ENCODE data around the gene LARP1. TPM values are rescaled to one million over a fixed set of nuclear protein-coding genes. Genes with fewer than 3 reads are reported as not detected.

The LARP1 gene
- polyA plus RNA-seq, 3 donors: 29.8 to 61.3 (median 41.3) TPM

DNA sequence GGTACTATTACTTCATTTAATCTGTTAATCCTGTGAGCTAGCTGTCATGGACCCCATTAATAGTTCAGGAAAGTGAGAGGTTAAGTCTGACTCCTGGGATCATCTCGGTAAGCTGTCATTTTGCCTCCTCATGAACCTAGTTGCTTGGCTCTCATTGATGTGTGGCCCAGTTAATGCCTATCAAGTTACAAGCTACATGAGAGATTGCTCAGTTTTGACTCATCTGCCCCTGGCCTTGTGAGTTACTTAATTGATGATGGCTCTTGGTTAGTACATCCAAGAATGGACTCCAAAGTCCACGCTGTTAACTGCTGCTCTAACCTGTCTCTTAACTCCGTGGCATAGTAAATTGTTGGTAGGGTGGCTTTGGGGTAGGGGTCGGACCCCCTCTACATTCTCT, 23.9 kb downstream of the LARP1 start:
- WGBS, 3 donors: 86 to 93% (median 91%) methylated on average over 4 of the region's 4 CpGs
- no peak overlapping the region for H3K27ac ChIP-seq (ENCODE audit: low read depth, low read length)

DNA sequence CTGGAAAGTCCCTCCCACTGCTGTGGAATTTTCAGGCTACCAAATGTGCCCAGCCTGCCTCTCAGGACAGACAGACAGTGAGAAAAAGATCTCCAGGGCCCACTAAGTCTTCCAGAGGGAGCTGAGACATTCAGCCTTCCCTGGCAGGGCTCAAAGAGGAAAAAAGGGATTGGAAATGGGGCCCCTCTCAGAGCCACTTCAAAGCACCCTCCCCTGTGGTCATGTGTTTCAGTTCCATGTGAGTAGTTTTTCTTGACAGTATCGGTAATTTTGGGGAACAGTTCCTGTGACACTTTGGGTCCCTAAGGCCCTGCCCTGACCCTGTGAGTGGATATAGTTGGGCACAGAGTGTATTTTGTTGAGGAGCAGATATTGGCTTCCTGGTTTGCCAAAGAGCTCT, 25.0 kb downstream of the LARP1 start:
- no peak overlapping the region for H3K27ac ChIP-seq (ENCODE audit: low read depth, low read length)

DNA sequence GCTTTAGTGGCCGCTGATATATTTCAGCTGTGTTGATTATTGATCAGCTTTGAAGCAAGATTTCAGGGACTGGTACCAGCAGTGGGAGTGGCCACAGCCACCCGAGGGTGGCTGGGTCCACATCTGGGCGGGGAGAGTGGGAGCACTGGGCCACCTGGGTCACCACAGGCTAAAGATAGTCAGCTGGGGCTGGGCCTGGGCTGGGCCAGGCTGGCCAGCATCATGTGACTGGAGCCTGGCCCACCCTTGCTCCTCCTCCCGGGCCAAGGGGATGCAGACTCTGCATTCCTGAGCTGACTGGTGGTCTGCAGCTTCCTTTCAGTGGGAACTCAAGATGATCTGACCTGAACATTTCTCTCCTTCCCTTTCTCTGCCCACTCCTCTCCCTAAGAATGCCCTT, 27.1 kb downstream of the LARP1 start:
- H3K27ac ChIP-seq (ENCODE audit: low read depth, low read length): no peak overlapping the region
- 27 to 70% (median 58%) methylated on average over 4 of the region's 4 CpGs for WGBS, 3 donors

More for the DNA sequence above, 25.0 kb downstream of the LARP1 start:
- 50 to 74% (median 57%) methylated on average over 1 of the region's 1 CpG for WGBS, 3 donors

DNA sequence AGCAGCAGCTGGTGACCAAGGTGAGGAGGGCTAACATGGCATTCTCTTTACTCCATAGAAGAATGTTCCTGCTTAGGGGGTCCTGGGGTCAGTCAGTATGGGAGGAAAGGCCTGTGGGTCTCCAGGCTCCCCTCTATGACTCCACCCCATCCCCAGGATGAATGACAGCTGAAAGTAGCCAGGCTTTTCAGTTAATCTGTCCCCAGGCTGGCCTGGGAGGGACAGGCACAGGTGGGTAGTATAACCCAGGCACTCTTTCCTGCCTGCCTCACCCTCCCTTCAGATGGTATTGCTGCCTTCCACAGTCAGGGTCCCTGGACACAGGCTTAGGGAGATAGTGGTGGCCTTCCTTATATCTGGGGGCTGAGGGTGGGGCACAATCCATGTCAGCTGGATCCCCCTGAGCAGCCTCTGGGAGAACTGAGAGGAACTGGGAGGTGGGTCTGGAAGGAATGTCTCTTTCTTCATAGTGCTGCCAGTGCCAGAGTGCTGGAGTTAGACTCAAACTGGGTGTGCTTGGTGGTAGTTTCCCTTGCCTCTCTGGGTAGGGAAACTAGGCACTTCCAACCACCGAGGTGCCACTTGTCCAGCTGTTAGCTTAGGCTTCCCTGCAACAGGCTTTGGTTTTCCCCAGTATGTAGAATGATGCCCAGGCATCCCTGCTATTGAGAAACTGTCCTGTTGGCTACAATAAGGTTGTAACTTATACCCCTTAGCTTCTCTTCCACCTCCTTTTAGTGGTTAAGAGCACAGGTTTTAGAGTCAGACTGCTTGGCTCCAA, 27.8 kb downstream of the LARP1 start:
- no peak overlapping the region for H3K27ac ChIP-seq (ENCODE audit: low read depth, low read length)
- WGBS, 3 donors: 31 to 75% (median 70%) methylated on average over 1 of the region's 1 CpG

DNA sequence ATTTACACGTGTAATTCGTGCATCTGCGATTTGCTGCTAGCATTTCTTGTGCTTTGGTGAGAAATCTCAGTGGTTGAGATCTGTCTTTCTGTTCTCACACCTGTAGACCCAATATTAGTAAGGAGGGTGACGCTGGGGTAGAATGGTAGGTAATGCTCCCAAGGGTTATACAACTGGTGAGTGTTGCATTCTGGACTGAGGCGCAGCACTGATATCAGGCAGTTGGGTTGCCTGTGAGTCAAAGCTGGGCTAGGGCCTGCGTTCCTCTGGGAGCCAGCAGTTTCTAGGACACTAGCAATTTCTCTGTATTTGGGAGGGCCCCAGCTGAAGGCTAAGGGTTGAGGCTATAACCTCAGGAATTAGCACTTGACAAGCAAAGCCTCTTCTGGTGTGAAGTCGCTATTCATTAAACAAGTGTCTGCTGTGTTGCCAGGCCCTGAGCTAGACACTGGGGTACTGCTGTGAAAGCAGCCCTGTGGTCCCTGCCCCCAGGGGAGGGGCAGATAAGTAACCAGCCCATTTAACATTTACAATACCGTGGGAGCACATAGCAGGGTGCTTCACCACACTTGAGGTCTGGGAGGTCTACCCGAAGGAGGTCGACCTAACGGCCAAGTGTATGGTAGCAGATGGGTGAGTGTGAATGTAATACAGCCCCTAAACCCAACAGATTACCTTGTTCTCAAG, 28.7 kb downstream of the LARP1 start:
- 54 to 76% (median 74%) methylated on average over 11 of the region's 11 CpGs for WGBS, 3 donors

DNA sequence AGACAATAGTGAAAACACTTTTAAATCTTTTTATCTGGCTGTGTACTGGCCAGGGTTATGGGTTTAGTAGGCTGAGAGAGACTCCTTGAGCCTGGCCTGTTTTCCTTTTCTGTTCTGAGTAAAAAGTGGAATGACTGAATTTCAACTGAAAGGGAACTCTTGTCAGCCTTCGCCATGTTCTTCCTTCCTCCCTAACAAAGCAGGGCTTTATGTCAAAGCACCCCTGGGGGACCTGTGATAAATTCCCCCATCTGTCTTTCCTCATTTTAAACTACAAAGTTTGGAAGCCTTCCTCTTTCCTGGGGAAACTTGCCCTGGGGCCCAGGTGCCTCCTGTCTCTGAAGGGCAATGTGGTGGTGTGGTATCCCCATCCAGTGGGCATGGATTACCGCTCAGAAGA, 29.7 kb downstream of the LARP1 start:
- 65 to 67% (median 67%) methylated on average over 2 of the region's 2 CpGs for WGBS, 3 donors
- no peak overlapping the region for H3K27ac ChIP-seq (ENCODE audit: low read depth, low read length)

More for the DNA sequence above, 28.7 kb downstream of the LARP1 start:
- no peak overlapping the region for H3K27ac ChIP-seq (ENCODE audit: low read depth, low read length)

GRCh38 chr5:154786414-154786813, 31.2 kb downstream of the LARP1 start:
- 55 to 65% (median 65%) methylated on average over 2 of the region's 2 CpGs for WGBS, 3 donors
- no peak overlapping the region for H3K27ac ChIP-seq (ENCODE audit: low read depth, low read length)

DNA sequence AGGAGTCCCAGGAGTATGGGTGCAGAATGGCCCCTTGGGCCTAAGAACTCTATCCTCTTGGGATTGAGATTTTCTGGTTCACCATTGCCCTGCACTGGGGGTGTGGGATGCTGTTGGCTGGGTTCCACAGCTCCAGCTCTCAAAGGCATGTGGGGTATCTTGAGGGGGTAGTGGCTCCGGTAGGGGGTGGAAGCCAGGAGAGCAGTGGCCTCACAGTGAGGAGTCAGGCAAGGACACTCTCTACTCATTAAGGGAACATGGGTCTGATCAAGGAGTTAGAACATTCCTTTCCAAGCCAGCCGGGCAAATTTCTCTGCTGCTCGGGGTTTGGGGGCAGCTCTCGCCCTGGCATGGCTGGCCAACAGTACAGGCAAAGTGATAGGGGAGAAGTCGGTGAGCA, 33.0 kb downstream of the LARP1 start:
- 47 to 70% (median 48%) methylated on average over 5 of the region's 5 CpGs for WGBS, 3 donors
- H3K27ac ChIP-seq (ENCODE audit: low read depth, low read length): no peak overlapping the region

DNA sequence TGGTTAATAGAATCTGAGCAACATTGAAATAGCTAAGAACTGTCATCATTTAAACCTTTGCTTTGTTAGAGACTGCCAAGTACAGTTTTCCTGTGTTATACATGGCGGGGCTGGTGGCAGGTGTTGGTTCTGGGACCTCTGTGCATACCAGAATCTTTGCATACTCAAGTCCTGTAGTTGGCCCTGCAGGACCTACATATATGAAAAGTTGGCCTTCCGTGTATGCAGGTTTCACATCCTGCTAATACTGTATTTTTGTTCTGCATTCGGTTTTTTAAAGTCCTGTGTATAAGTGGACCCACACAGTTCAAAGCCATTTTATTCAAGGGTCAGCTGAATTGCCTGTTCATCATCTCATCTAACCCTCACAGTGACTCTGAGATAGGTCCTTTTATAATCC, 36.4 kb downstream of the LARP1 start:
- WGBS, 3 donors: 86 to 93% (median 88%) methylated on average over 3 of the region's 3 CpGs
- no peak overlapping the region for H3K27ac ChIP-seq (ENCODE audit: low read depth, low read length)

DNA sequence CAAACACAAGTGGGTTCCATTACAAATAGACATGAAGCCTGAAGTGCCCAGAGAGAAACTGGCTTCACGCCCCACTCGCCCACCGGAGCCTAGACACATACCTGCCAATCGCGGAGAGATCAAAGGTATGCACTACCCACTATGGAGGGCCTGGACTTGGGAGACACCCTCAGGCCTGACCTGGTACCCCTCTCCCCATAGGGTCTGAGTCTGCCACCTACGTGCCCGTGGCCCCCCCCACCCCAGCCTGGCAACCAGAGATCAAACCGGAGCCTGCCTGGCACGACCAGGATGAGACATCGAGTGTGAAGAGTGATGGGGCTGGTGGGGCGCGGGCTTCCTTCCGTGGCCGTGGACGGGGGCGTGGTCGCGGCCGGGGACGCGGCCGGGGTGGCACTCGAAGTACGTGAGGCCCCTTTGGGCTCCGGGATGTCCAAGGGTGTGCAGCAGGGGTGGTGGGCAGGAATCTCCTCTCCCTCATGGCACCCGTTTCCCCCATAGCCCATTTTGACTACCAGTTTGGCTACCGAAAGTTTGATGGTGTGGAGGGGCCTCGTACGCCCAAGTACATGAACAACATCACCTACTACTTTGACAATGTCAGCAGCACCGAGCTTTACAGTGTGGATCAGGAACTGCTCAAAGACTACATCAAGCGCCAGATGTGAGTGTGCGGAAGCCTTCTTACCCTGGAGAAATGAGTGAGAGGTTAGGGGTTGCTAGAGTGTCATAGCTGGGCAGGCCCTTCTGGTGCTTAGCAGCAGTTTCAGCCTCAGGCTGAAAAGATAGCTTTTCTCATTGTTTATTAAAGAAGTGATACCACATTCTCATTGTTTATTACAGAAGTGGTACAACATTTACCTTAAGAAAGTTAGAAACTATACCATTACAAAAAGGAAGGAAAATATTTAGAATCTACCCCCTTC, 38.7 kb downstream of the LARP1 start:
- 86 to 91% (median 88%) methylated on average over 29 to 32 of the region's 32 CpGs for WGBS, 3 donors
- no peak overlapping the region for H3K27ac ChIP-seq (ENCODE audit: low read depth, low read length)

GRCh38 chr5:154794525-154795234, 39.5 kb downstream of the LARP1 start:
- 56 to 71% (median 65%) methylated on average over 7 of the region's 7 CpGs for WGBS, 3 donors

GRCh38 chr5:154795235-154795596, 40.0 kb downstream of the LARP1 start:
- WGBS, 3 donors: 66 to 70% (median 66%) methylated on average over 3 of the region's 3 CpGs
- H3K27ac ChIP-seq (ENCODE audit: low read depth, low read length): no peak overlapping the region

More at GRCh38 chr5:154794525-154795234, 39.5 kb downstream of the LARP1 start:
- H3K27ac ChIP-seq (ENCODE audit: low read depth, low read length): no peak overlapping the region

DNA sequence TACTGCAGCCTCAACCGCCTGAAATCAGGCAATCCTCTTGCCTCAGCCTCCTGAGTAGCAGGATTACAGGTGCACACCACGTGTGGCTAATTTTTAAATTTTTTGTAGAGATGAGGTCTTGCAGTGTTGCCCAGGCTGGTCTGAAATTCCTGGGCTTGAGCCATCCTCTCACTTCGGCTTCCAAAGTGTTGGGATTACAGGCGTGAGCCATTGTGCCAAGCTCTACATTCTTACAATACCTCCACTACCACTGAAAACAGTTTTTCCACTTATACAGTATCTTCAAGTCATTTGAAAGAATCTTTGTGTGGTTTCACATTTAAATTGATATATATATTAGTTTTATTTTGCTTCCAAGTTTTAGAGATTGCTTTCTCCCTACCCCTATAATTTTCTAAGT, 42.6 kb downstream of the LARP1 start:
- H3K27ac ChIP-seq (ENCODE audit: low read depth, low read length): no peak overlapping the region
- 78 to 83% (median 83%) methylated on average over 4 of the region's 4 CpGs for WGBS, 3 donors

GRCh38 chr5:154800582-154800981, 45.4 kb downstream of the LARP1 start:
- no peak overlapping the region for H3K27ac ChIP-seq (ENCODE audit: low read depth, low read length)

GRCh38 chr5:154801083-154801482, 45.9 kb downstream of the LARP1 start:
- H3K27ac ChIP-seq (ENCODE audit: low read depth, low read length): no peak overlapping the region
- WGBS, 3 donors: 79 to 93% (median 86%) methylated on average over 3 of the region's 3 CpGs

DNA sequence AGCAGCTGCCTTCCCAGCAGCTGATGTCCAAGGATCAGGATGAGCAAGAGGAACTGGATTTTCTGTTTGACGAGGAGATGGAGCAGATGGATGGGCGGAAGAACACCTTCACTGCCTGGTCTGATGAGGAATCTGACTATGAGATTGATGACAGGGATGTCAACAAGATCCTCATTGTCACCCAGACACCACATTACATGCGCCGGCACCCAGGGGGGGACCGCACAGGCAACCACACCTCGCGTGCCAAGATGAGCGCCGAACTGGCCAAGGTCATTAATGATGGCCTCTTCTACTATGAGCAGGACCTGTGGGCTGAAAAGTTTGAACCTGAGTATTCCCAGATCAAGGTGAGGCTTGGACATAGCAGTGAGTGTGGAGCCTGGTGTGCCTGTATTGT, 46.9 kb downstream of the LARP1 start:
- 91 to 97% (median 96%) methylated on average over 9 of the region's 9 CpGs for WGBS, 3 donors
- H3K27ac ChIP-seq (ENCODE audit: low read depth, low read length): no peak overlapping the region

GRCh38 chr5:154806176-154806575, 51.0 kb downstream of the LARP1 start:
- WGBS, 3 donors: 62 to 81% (median 78%) methylated on average over 4 of the region's 4 CpGs
- no peak overlapping the region for H3K27ac ChIP-seq (ENCODE audit: low read depth, low read length)

- WGBS, 3 donors: 63 to 79% (median 78%) methylated on average over 7 of the region's 7 CpGs
- no peak overlapping the region for H3K27ac ChIP-seq (ENCODE audit: low read depth, low read length)
These were observed 56.1 kb downstream of the LARP1 start for GRCh38 chr5:154811239-154811638.
